HG03196 (cell line): ENCODE measurements around the gene CACNG7.

Source experiments
- ATAC-seq: cut with Tn5 transposase; IDR thresholded peaks from one replicate; pipeline ENCODE4 v1.9.1; 2021; ENCODE audit not compliant: unreplicated experiment

CACNG7 gene

GRCh38 chr19:53981376-53981951, 72.4 kb downstream of the CACNG7 start:
- ATAC-seq: no peak

DNA sequence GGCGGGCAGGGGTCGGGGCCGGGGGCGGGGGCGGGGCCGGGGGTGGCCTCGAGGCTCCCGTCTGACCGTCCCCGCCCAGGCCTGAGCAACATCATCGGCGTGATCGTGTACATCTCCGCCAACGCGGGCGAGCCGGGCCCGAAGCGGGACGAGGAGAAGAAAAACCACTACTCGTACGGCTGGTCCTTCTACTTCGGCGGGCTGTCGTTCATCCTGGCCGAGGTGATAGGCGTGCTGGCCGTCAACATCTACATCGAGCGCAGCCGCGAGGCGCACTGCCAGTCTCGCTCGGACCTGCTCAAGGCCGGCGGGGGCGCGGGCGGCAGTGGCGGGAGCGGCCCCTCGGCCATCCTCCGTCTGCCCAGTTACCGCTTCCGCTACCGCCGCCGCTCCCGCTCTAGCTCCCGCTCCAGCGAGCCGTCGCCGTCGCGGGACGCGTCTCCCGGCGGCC, 72.9 kb downstream of the CACNG7 start:
- no peak for ATAC-seq

DNA sequence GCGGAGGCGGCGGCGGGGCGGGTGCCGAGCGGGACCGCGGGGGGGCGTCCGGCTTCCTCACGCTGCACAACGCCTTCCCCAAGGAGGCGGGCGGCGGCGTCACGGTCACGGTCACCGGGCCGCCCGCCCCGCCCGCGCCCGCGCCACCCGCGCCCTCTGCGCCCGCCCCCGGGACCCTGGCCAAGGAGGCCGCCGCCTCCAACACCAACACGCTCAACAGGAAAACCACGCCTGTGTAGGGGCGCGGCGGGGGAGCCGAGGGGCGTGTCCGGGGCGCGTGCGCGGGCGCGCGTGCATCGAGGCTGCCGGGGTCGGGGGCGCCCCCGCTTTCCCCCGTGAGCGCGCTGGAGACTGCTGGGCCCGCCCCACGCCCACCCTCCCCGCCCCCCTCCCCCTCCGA, 73.5 kb downstream of the CACNG7 start:
- no peak for ATAC-seq

GRCh38 chr19:53983457-53984289, 74.6 kb downstream of the CACNG7 start:
- ATAC-seq: no peak

DNA sequence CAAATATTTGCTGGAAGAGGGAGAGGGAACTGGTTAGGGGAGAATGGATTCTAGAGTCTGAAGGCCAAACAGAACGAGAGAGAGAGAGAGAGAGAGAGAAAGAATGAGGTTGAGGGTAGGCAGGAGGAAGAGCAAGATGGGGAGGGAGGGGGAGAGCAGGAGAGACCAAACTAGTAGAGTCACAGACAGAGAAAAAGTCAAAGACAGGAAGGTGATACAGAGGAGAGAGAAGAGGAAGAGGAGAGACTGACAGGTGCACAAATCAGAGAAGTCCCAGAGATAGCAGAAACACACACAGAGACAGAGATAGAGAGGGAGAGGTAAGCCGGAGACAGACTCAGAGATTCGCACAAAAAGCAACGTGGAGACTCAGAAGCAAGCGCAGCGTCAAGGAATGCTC, 76.8 kb downstream of the CACNG7 start:
- ATAC-seq: no peak

GRCh38 chr19:53988981-53989380, 79.9 kb downstream of the CACNG7 start:
- ATAC-seq: no peak

- no peak for ATAC-seq
These were observed 80.8 kb downstream of the CACNG7 start for GRCh38 chr19:53989600-53990533.

DNA sequence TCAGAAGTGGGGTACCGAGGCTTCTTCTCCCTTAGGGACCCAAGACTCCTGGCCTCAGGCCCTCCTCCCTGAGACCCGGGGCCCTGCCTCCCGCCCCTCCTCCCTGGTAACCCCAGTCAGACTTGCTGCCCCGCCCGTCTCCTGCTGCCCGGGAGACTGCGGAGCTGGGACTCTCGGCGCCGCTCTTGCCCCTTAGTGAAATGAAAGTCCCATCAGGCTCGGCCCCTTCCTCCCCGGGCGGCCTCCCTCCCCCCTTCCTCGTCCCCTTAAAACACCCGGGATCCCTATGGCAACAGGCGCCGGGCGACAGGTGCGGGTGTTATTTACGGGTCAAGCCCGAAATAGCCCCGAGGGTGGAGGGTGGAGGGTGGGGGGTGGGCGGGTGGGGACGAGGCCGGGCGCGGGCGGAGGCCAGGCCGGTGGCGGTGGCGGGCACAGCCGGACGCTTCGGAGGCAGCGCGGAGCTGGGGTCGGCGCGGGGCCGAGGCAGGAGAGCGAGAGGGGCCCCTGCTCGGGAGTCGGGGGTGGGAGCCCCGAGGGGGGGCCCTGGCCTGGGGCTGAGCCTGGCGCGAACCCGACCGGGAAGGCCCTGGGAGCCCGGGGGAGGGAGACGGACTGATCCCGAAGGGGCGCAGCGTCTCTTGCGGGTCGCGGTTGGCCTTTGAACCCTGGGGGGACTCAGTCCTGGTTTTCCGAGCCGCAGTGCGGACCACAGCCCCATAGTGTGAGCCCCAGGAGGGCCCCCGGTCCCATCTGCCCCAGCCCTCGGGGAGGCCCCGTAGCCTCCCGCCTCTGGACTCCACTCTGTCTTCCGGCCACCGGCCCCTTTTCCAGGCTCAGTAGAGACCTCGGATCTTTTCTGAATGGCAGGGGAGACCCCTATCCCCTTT, 82.4 kb downstream of the CACNG7 start, which contains the start of gene CACNG6:
TSS of gene CACNG6 (plus strand) at position 414 of the 890 bp plus-strand sequence. CDS start 1,241 bp downstream, outside the sequence.
- no peak for ATAC-seq

GRCh38 chr19:53992211-53992610, 83.1 kb downstream of the CACNG7 start:
- no peak for ATAC-seq

DNA sequence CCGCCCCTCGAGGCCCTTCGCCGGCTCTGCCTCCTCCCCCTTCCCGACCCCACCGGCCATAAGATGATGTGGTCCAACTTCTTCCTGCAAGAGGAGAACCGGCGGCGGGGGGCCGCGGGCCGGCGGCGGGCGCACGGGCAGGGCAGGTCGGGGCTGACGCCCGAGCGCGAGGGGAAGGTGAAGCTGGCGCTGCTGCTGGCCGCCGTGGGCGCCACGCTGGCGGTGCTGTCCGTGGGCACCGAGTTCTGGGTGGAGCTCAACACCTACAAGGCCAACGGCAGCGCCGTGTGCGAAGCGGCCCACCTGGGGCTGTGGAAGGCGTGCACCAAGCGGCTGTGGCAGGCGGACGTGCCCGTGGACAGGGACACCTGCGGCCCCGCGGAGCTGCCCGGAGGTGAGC, 83.7 kb downstream of the CACNG7 start:
- ATAC-seq: no peak

DNA sequence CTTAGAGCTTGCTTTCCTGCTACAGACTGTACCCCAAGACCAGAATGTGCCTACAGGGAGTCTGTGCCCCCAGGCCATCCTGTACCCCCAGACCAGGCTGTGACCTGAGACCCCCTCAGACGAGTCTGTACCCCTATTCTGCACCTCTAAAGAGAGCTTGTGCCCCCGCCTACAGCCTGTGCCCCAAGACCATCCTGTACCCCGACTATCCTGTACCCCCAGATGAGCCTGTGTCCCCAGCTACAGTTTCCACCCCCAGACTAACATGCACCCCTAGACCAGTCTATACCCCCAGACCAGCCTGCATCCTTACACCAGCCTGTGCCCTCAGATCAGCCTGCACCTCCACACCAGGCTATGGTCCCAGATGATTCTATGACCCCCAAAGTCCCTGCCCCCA, 84.4 kb downstream of the CACNG7 start:
- ATAC-seq: no peak
